Measurements from ENCODE around the gene EPYC.

EPYC gene

DNA sequence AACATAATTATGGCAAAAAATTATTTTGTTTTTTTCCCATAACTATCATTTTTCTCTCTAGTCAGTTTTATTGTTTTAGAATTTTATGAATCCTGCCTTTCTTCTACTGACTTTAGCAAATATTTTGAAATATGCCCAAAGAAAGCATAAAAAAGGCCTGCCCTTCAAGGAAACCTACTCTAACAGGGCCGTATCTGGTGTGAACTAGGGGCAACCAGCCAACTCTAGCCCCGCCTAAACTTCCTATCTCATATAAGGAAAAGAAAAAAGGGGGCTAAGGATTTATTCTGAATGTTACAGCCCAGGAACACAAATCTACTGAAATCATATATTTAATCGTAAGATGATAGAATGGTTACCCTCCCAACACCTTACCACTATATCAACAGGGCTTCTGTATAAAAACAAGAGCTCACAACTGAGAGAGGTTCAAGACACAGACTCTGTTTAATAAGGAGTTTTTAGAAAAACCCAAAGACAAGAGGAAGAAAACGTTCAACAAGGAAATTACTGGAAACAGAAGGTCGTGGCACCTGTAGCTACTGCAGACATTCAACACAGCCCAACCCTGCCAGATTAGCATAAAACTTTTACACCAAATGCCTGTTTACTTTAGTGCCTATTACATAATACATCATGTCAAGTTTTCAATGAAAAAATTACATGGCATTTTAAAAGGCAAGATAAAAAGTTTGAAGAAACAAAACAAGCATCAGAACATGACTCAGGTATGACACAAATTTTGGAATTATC lies 12.9 kb upstream of the EPYC start:
- no peak overlapping the region for H3K9ac ChIP-seq (ENCODE audit: low read depth, low read length)
- H3K9me3 ChIP-seq (ENCODE audit: insufficient read depth, low read depth, low read length): no peaks in the 10 kb centered on the region
- H3K4me3 ChIP-seq (ENCODE audit: low read length): no peak overlapping the region
- H3K4me1 ChIP-seq (ENCODE audit: insufficient read depth, low read length): no peaks in the 10 kb centered on the region
- H3K27ac ChIP-seq (ENCODE audit: low read length): no peak overlapping the region
- no peaks in the 10 kb centered on the region for H3K27me3 ChIP-seq (ENCODE audit: insufficient read depth, low read length)
- no peaks in the 10 kb centered on the region for H3K36me3 ChIP-seq (ENCODE audit: insufficient read depth, low read depth, low read length)

DNA sequence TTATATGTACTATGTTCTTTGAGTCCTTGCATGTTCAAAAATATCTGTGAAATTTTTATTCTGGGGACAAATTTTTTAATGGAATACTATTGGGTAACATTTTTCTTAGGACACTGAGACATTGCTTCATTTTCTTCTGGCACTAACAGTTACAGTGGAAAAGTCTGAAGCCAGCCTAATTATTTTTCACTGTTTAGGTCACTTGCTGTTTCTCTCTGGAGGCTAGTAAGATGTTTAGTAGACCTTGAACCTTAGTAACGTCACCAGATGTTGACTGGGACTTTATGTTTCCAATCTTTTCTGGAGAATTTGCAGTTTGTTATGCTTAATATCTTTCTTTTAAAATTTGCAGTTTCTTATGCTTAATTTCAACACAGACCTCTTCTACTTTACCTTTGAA lies 12.3 kb upstream of the EPYC start:
- Histone ChIP-seq H3K27ac (ENCODE audit: low read length) (no peak overlapping the region), H3K9me3 (ENCODE audit: insufficient read depth, low read depth, low read length) (no peaks in the 10 kb centered on the region), H3K4me1 (ENCODE audit: insufficient read depth, low read length) (no peaks in the 10 kb centered on the region), H3K27me3 (ENCODE audit: insufficient read depth, low read length) (no peaks in the 10 kb centered on the region), H3K9ac (ENCODE audit: low read depth, low read length) (no peak overlapping the region), H3K36me3 (ENCODE audit: insufficient read depth, low read depth, low read length) (no peaks in the 10 kb centered on the region), H3K4me3 (ENCODE audit: low read length) (no peak overlapping the region)

DNA sequence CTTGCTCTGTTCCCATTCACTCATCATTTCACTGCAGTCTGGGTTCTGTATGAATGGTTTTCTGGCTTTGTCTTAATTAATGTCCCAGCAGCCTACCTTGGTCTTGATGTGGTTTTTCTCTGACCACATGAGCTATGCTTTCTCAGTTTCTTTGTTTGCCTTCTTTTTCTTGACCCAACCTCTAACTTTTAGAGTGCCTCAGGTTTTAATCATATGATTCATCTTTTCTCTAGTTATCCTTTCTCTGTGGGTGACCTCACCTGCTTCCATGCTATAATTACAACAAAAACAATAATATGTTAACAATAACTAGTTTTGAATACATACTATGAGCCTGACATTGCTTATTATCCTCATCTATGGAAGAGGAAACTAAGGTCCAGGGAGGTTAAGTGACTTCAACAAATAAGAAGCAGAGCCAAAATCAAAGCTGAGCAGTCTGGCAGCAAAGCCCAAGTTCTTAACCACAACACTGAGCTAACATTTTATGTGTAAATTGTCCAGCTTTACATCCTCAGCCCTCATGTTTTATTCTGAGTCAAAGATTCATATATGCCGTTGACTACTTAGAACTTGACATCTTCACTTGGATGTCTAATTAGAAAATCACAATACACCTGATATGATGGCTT lies 4.7 kb upstream of the EPYC start:
- no peaks in the 10 kb centered on the region for H3K27me3 ChIP-seq (ENCODE audit: insufficient read depth, low read length)

DNA sequence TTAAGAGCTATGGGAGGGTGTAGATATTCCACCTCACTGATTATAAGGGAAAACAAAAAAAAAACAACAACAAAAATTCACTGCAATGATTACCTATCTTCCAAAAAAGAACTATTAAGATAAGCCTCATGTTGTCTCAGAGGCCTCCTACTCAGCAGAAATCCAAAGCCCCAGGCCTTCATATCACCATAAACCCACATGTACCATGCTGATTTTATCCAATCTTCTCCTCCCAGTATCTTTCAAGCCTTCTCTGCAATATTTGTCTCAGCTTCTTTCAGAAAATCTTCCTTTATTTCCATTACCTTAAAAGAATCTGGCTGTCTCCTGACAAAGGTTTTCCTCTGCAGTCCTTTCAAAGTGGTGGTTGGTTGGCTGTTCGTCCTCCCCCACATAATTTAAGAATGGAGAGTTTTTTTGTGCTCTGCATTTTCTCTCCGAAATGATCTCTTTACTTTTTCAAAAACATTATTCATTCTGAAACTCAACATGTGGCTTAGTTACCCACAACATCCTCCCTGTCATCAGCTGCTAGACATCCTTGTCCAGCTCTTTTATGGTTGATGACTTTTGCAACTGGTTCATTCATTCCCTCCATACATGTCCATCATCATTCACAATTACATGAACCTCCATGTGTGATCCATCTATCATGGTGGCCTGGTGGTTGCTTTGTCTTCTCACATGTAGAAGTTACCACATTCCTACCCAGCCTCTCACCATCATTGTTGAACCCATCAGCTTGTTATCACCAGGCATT lies 2.9 kb upstream of the EPYC start:
- Histone ChIP-seq H3K27ac (ENCODE audit: low read length) (no peak overlapping the region), H3K4me1 (ENCODE audit: insufficient read depth, low read length) (no peaks in the 10 kb centered on the region), H3K4me3 (ENCODE audit: low read length) (no peak overlapping the region), H3K27me3 (ENCODE audit: insufficient read depth, low read length) (no peaks in the 10 kb centered on the region), H3K36me3 (ENCODE audit: insufficient read depth, low read depth, low read length) (no peaks in the 10 kb centered on the region), H3K9me3 (ENCODE audit: insufficient read depth, low read depth, low read length) (no peaks in the 10 kb centered on the region), H3K9ac (ENCODE audit: low read depth, low read length) (no peak overlapping the region)

More for the DNA sequence above, 4.7 kb upstream of the EPYC start:
- Histone ChIP-seq H3K9ac (ENCODE audit: low read depth, low read length) (no peak overlapping the region), H3K9me3 (ENCODE audit: insufficient read depth, low read depth, low read length) (no peaks in the 10 kb centered on the region), H3K27ac (ENCODE audit: low read length) (no peak overlapping the region), H3K4me1 (ENCODE audit: insufficient read depth, low read length) (no peaks in the 10 kb centered on the region), H3K36me3 (ENCODE audit: insufficient read depth, low read depth, low read length) (no peaks in the 10 kb centered on the region), H3K4me3 (ENCODE audit: low read length) (no peak overlapping the region)

DNA sequence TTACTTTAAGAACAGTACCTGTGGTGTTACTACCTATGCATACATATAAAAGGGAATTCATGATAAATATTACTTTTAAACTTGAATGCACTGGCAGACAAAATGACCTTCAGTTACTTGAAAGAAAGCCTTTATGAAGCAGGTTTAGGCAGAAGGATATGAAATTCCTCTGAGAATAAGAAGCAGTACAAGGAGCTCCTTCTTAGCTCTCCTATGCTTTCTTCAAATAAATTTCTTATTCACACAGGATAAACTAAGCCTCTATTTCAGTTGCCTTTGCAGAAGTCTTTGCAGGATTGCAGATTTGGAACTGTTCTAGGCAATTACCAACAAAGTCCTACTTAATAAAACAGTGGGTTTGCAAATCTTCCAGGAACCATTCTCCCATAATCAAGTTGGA lies 1.0 kb downstream of the EPYC start:
- no peaks in the 10 kb centered on the region for H3K4me1 ChIP-seq (ENCODE audit: insufficient read depth, low read length)
- H3K9me3 ChIP-seq (ENCODE audit: insufficient read depth, low read depth, low read length): no peaks in the 10 kb centered on the region
- no peak overlapping the region for H3K27ac ChIP-seq (ENCODE audit: low read length)
- H3K4me3 ChIP-seq (ENCODE audit: low read length): no peak overlapping the region
- H3K9ac ChIP-seq (ENCODE audit: low read depth, low read length): no peak overlapping the region
- no peaks in the 10 kb centered on the region for H3K36me3 ChIP-seq (ENCODE audit: insufficient read depth, low read depth, low read length)
- no peaks in the 10 kb centered on the region for H3K27me3 ChIP-seq (ENCODE audit: insufficient read depth, low read length)

DNA sequence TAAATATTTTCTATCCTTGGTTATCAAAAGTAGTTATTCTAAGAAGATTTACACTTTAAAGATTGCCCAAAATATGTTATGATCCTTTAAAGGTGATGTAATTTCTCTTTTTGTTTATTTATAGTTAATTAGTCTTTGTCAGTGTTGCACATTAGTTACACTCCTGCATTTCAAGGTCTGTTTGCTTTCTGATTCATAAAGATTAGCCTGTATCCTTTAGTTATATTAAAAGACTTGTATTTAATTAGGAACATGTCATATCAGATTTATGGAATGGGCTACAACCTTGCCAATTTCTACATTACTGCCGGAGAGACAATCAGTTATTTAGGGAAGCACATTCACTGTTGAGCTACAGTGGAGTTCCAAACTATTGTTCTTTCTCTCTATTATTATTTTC lies 3.5 kb downstream of the EPYC start:
- H3K9ac ChIP-seq (ENCODE audit: low read depth, low read length): no peak overlapping the region
- H3K9me3 ChIP-seq (ENCODE audit: insufficient read depth, low read depth, low read length): no peaks in the 10 kb centered on the region
- no peaks in the 10 kb centered on the region for H3K36me3 ChIP-seq (ENCODE audit: insufficient read depth, low read depth, low read length)
- no peak overlapping the region for H3K4me3 ChIP-seq (ENCODE audit: low read length)
- H3K4me1 ChIP-seq (ENCODE audit: insufficient read depth, low read length): no peaks in the 10 kb centered on the region
- H3K27me3 ChIP-seq (ENCODE audit: insufficient read depth, low read length): no peaks in the 10 kb centered on the region
- no peak overlapping the region for H3K27ac ChIP-seq (ENCODE audit: low read length)

DNA sequence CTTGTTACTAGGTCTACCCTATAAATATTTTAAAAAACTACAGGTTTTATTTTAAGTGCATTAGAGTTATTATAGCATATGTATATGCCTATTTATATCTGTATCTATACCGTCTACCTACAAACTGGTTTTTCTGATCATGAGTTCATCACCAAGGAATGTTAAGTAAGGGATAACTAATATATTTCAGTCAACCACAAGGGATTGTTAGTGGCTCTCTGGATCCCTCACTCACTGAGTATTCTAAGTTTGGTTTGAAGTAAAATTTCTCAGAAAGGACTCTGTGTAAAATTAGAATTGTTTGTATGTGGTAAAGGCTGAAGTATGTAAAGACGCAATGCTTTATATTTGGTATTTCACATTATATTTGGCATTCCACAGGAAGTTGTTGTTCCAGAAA lies 4.8 kb downstream of the EPYC start:
- Histone ChIP-seq H3K36me3 (ENCODE audit: insufficient read depth, low read depth, low read length) (no peaks in the 10 kb centered on the region), H3K9ac (ENCODE audit: low read depth, low read length) (no peak overlapping the region), H3K9me3 (ENCODE audit: insufficient read depth, low read depth, low read length) (no peaks in the 10 kb centered on the region), H3K4me3 (ENCODE audit: low read length) (no peak overlapping the region), H3K27me3 (ENCODE audit: insufficient read depth, low read length) (no peaks in the 10 kb centered on the region), H3K4me1 (ENCODE audit: insufficient read depth, low read length) (no peaks in the 10 kb centered on the region), H3K27ac (ENCODE audit: low read length) (no peak overlapping the region)

DNA sequence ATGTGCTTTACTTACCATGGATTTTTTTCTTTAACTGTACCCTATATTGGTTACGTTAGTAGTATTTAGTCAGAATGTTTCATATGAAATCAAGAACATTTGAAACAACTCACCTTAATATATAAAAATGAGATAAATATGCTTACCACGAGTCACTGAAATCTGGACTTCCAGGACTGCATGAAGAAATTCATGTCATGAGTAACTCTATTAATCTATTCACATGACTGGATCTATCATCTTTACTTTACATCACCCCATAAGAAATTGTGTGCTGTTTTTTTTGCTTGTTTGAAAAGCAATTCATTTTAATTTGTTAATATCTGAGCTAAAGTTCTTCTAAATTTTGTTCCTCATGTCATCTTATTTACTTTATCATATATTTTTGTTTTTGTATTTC lies 5.2 kb downstream of the EPYC start:
- no peaks in the 10 kb centered on the region for H3K4me1 ChIP-seq (ENCODE audit: insufficient read depth, low read length)
- no peak overlapping the region for H3K4me3 ChIP-seq (ENCODE audit: low read length)
- no peak overlapping the region for H3K27ac ChIP-seq (ENCODE audit: low read length)

DNA sequence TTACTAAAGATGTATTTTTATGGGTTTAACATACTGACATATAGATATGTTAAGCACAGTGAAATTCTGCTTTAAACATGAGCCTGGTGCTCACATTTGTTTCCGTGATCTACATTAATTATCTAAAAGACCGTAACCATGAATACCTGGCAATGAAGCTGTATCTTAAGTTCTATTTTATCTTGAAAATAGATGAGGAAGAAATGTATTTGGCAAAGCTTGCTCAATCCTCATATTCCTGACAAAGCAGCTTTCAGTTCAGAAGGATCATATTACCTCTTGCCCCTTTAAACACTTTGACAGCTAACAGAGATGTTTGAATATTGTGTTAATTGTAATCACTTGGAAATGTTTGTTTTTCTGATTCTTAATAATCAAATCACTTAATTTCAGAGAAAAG lies 9.8 kb downstream of the EPYC start:
- Histone ChIP-seq H3K9ac (ENCODE audit: low read depth, low read length) (no peak overlapping the region), H3K27me3 (ENCODE audit: insufficient read depth, low read length) (no peaks in the 10 kb centered on the region)

More for the DNA sequence above, 5.2 kb downstream of the EPYC start:
- Histone ChIP-seq H3K36me3 (ENCODE audit: insufficient read depth, low read depth, low read length) (no peaks in the 10 kb centered on the region), H3K27me3 (ENCODE audit: insufficient read depth, low read length) (no peaks in the 10 kb centered on the region), H3K9me3 (ENCODE audit: insufficient read depth, low read depth, low read length) (no peaks in the 10 kb centered on the region), H3K9ac (ENCODE audit: low read depth, low read length) (no peak overlapping the region)

DNA sequence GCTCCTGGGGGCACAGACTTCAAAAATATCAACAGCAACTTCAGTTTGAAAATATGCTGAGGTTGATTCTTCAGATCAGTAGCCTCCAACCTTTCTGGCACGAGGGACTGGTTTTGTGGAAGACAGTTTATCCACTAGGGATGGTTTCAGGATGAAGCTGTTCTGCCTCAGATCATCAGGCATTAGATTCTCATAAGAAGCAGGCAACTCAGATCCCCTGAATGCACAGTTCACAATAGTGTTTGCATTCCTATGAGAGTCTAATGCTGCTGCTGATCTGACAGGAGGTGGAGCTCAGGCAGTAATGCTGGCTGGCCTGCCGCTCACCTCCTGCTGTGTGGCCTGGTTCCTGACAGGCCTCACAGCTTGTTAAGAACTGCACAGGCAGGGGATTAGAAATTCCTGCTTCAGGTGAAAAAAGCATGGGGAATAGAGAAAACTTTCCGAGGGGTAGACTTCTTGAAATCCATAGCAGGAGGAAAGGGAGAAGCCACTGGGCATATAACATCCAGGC lies 12.8 kb downstream of the EPYC start:
- no peak overlapping the region for H3K4me3 ChIP-seq (ENCODE audit: low read length)
- H3K9me3 ChIP-seq (ENCODE audit: insufficient read depth, low read depth, low read length): peaks cover 15% of the 10 kb centered on the region
- H3K36me3 ChIP-seq (ENCODE audit: insufficient read depth, low read depth, low read length): no peaks in the 10 kb centered on the region
- no peaks in the 10 kb centered on the region; the same call in 1 of the 2 replicates for H3K27me3 ChIP-seq (ENCODE audit: insufficient read depth, low read length)
- no peak overlapping the region for H3K27ac ChIP-seq (ENCODE audit: low read length)
- no peak overlapping the region for H3K9ac ChIP-seq (ENCODE audit: low read depth, low read length)
- no peaks in the 10 kb centered on the region for H3K4me1 ChIP-seq (ENCODE audit: insufficient read depth, low read length)

More for the DNA sequence above, 9.8 kb downstream of the EPYC start:
- no peak overlapping the region for H3K4me3 ChIP-seq (ENCODE audit: low read length)
- no peak overlapping the region for H3K27ac ChIP-seq (ENCODE audit: low read length)
- peaks cover 15% of the 10 kb centered on the region for H3K9me3 ChIP-seq (ENCODE audit: insufficient read depth, low read depth, low read length)
- H3K4me1 ChIP-seq (ENCODE audit: insufficient read depth, low read length): no peaks in the 10 kb centered on the region
- no peaks in the 10 kb centered on the region for H3K36me3 ChIP-seq (ENCODE audit: insufficient read depth, low read depth, low read length)

DNA sequence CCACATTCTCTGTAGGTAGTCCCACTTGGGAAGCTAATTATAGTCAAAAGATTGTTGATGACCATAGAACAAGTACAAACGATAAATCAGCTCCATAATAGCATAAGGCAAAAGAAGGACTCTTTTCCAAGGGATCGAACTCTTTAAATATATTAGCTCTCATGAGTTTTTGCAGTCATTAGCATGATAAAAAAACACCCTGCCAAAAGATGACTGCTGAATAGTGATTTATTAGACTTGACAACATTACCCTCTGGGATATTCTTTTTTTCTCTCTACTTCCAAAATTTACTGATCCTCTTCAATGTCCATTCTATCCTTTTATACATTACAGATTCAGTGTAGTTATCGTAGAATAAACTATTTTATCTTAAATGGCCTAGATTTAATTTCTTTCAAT lies 14.2 kb downstream of the EPYC start:
- Histone ChIP-seq H3K4me1 (ENCODE audit: insufficient read depth, low read length) (no peaks in the 10 kb centered on the region), H3K27ac (ENCODE audit: low read length) (no peak overlapping the region), H3K36me3 (ENCODE audit: insufficient read depth, low read depth, low read length) (no peaks in the 10 kb centered on the region), H3K27me3 (ENCODE audit: insufficient read depth, low read length) (peaks cover 12% of the 10 kb centered on the region), H3K4me3 (ENCODE audit: low read length) (no peak overlapping the region), H3K9ac (ENCODE audit: low read depth, low read length) (no peak overlapping the region), H3K9me3 (ENCODE audit: insufficient read depth, low read depth, low read length) (peaks cover 15% of the 10 kb centered on the region)
